Upper lobe of left lung (tissue), 6 donors: ENCODE measurements around the gene DRC1. TPM values are rescaled to one million over a fixed set of nuclear protein-coding genes. Genes with fewer than 3 reads are reported as not detected.

Source experiments
- ATAC-seq, 2 donors: fragments of 200-7000 bp; cut with Tn5 transposase; one replicate each; pipeline ENCODE4 v1.9.1; 2022; ENCODE audit warnings: mild to moderate bottlenecking in 2 of 2, moderate library complexity in 2 of 2; ENCODE audit not compliant: low FRiP score in 2 of 2
- DNase-seq, 2 donors: peaks; one replicate each; pipeline ENCODE4 v3.0.0-alpha.2; 2019 to 2020
- H3K27ac ChIP-seq, 4 donors: fragments of 200-600 bp; sonication (generic); one replicate each; pipeline ENCODE4 v1.5.1; 2016 to 2019
- H3K27me3 ChIP-seq, 4 donors: fragments of 200-600 bp; sonication (generic); one replicate each; pipeline ENCODE4 v1.5.1; 2017 to 2019
- H3K36me3 ChIP-seq, 4 donors: fragments of 200-600 bp; sonication (generic); one replicate each; pipeline ENCODE4 v1.5.1; 2016 to 2019
- H3K4me1 ChIP-seq, 4 donors: fragments of 200-600 bp; sonication (generic); one replicate each; pipeline ENCODE4 v1.5.1; 2018 to 2019
- H3K4me3 ChIP-seq, 4 donors: fragments of 200-600 bp; sonication (generic); one replicate each; pipeline ENCODE4 v1.5.1; 2017 to 2019; ENCODE audit warnings: mild to moderate bottlenecking in 2 of 4, moderate library complexity in 1 of 4
- H3K9me3 ChIP-seq, 4 donors: fragments of 200-600 bp; sonication (generic); one replicate each; pipeline ENCODE4 v1.5.1; 2018 to 2019
- EP300 ChIP-seq, 4 donors: sonication (generic); formaldehyde crosslinking; IDR thresholded peaks; one replicate each; pipeline ENCODE4 v1.5.1; 2017; ENCODE audit warnings: antibody characterized with exemption in 4 of 4, control low read depth in 2 of 4
- POLR2A ChIP-seq, 4 donors: fragments of 450-650 bp; IDR thresholded peaks; one replicate each; pipeline ENCODE4 v1.5.1; 2016 to 2017; ENCODE audit warnings: antibody characterized with exemption in 4 of 4, mild to moderate bottlenecking in 2 of 4
- POLR2AphosphoS5 ChIP-seq, 2 donors: sonication (generic); formaldehyde crosslinking; IDR thresholded peaks; one replicate each; pipeline ENCODE4 v1.5.1; 2017; ENCODE audit warnings: antibody characterized with exemption in 2 of 2
- WGBS, 2 donors: methylation state at CpG; one replicate each; pipeline ENCODE4 v1.1.5; 2017 to 2018; 5-methylcytosine and 5-hydroxymethylcytosine counted together
- total RNA-seq, 6 donors: library from RNA; depleted of rRNA in 4 of 6; stranded (reverse); fragments of >200 nt in 4 of 6; gene quantifications; one replicate each; pipeline versions ENCODE4 v1.1.0 to v1.2.1, GENCODE V29; 2016 to 2021
- TF ChIP-seq, protein P1 (sequence below), 6 experiments: fragments of 450-650 bp in 4 of 6; fragments of 200-600 bp in 2 of 6; sonication (generic) in 2 of 6; IDR thresholded peaks; one replicate each; pipeline ENCODE4 v1.5.1; 2016 to 2019; ENCODE audit warnings: antibody characterized with exemption in 6 of 6
- donor health status: DM: no; HTN: no; CAD: no; lungs with moderate emphysema.
- donor health status: DM: no; HTN: yes; CAD: no; lungs with severe emphysema.

Gene DRC1
- total RNA-seq, 6 donors from 2014 or later: 0.17 to 27.4 (median 4.7) TPM

DNA sequence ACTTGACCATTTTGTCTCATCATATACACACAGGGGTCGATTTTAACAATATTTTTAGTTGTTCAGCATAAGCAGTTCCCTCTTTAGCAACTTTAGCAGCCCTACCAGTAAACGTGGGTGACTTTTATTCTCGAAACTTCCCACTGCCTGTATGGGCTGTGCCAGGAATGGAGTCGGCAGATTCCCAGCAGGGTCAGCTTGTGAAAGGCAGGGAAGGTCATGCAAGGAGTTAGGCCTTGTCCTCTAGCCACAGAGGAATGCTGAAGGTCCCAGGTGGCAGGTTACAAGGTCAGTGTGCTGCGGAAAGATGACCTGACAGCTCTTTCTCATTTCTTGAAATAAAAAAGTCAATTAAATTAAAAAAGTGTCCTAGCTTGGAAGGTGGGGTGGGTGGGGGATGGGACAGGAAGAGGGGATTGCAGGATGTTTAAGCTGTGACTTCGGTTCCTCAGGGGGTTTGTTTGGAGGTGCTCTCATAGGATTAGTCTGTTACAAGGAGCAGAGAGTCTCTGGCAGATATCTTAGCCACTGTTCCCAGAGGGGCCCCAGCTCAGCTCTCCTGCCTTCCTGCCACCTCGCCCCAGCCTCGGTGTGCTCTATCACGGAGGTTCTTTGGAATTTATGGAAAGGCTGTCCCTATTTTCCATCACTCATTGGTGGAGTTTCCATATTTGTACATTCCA, 21.4 kb downstream of the DRC1 start:
- H3K27me3 ChIP-seq: no peaks in the 10 kb centered on the region
- TF ChIP-seq, protein P1, sequence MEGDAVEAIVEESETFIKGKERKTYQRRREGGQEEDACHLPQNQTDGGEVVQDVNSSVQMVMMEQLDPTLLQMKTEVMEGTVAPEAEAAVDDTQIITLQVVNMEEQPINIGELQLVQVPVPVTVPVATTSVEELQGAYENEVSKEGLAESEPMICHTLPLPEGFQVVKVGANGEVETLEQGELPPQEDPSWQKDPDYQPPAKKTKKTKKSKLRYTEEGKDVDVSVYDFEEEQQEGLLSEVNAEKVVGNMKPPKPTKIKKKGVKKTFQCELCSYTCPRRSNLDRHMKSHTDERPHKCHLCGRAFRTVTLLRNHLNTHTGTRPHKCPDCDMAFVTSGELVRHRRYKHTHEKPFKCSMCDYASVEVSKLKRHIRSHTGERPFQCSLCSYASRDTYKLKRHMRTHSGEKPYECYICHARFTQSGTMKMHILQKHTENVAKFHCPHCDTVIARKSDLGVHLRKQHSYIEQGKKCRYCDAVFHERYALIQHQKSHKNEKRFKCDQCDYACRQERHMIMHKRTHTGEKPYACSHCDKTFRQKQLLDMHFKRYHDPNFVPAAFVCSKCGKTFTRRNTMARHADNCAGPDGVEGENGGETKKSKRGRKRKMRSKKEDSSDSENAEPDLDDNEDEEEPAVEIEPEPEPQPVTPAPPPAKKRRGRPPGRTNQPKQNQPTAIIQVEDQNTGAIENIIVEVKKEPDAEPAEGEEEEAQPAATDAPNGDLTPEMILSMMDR (IDR thresholded peaks at IDR 0.05): no peak
- TF ChIP-seq EP300 (IDR thresholded peaks at IDR 0.05) (no peak), POLR2A (IDR thresholded peaks at IDR 0.05) (no peak), POLR2AphosphoS5 (IDR thresholded peaks at IDR 0.05) (no peak)
- no peak for ATAC-seq
- H3K4me1 ChIP-seq: no peaks in the 10 kb centered on the region
- DNase-seq: no peak
- no peak overlapping the region for H3K4me3 ChIP-seq
- H3K9me3 ChIP-seq: no peaks in the 10 kb centered on the region
- WGBS, 2 donors: 59 to 66% methylated on average over 9 of the region's 9 CpGs
- H3K27ac ChIP-seq: no peak overlapping the region
- H3K36me3 ChIP-seq: no peaks in the 10 kb centered on the region

DNA sequence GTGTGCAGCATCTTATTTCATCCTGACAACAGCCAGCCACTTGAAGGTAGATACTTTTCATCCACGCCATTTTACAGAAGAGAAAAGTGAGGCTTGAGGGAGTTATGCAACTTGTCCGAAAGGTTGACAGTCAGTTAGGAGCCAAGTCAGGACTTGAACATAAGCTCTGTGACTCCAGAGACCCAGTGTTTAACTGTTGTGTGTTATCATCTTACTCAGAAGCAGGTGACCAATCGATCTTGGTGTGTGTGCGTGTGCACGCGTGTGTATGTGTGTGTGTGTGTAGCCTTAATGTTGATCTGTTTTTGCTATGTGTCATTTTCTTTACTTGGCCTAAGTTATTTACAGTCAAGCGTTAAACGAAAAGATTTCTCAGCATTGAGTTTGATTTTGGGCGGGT, 22.0 kb downstream of the DRC1 start:
- DNase-seq (no peak), ATAC-seq (no peak)
- no peak overlapping the region for H3K27ac ChIP-seq
- H3K4me3 ChIP-seq: no peak overlapping the region
- WGBS, 2 donors: 85 to 95% methylated on average over 9 of the region's 9 CpGs
- TF ChIP-seq EP300 (IDR thresholded peaks at IDR 0.05) (no peak), POLR2AphosphoS5 (IDR thresholded peaks at IDR 0.05) (no peak)
- H3K9me3 ChIP-seq: no peaks in the 10 kb centered on the region
- no peaks in the 10 kb centered on the region for H3K36me3 ChIP-seq
- H3K4me1 ChIP-seq: no peaks in the 10 kb centered on the region
- H3K27me3 ChIP-seq: no peaks in the 10 kb centered on the region

DNA sequence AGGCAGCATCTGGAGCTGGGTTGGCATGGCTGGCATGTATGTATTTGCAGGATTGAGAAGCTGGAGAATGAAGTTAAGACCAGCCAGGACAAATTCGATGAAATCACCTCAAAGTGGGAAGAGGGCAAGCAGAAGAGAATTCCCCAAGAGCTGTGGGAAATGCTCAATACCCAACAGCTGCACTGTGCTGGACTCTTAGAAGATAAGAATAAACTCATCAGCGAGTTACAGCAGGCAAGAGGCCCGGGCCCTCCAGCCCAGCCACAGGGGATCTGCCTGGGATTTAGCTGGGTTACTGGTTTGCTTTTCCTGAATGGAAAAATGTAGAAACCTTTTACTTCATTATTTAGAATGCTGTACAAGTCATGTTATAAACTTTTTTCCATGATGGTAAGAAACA, 22.5 kb downstream of the DRC1 start:
- 70 to 77% methylated on average over 3 of the region's 3 CpGs for WGBS, 2 donors
- H3K36me3 ChIP-seq: no peaks in the 10 kb centered on the region
- DNase-seq (no peak), ATAC-seq (no peak)
- H3K27ac ChIP-seq: no peak overlapping the region
- no peak overlapping the region for H3K4me3 ChIP-seq
- H3K27me3 ChIP-seq: no peaks in the 10 kb centered on the region
- H3K4me1 ChIP-seq: no peaks in the 10 kb centered on the region
- no peak for TF ChIP-seq POLR2AphosphoS5 (IDR thresholded peaks at IDR 0.05)
- TF ChIP-seq, protein P1 (IDR thresholded peaks at IDR 0.05): no peak
- no peak for TF ChIP-seq POLR2A (IDR thresholded peaks at IDR 0.05)
- TF ChIP-seq EP300 (IDR thresholded peaks at IDR 0.05): no peak
- H3K9me3 ChIP-seq: no peaks in the 10 kb centered on the region

DNA sequence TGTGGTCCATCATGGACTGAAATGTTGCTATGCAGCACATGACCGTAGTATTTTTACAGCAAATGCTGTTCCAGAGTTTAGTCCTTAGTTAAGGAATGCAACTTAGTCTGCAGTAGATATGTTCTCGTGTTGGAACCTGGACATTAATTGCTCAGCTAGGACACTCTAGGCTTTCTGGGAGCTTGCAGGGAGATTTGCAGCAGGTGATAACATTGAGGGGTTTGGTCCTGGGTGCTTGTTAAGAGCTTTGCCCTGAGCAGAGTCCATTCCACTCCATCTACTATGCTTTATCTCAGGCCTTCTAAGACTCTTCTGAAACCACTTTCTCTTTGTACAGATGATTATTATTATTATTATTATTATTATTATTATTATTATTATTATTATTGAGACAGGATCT, 27.1 kb downstream of the DRC1 start:
- ATAC-seq (no peak), DNase-seq (no peak)
- Histone ChIP-seq H3K27me3 (no peaks in the 10 kb centered on the region), H3K4me3 (no peak overlapping the region), H3K27ac (no peak overlapping the region), H3K9me3 (no peaks in the 10 kb centered on the region), H3K4me1 (no peaks in the 10 kb centered on the region), H3K36me3 (no peaks in the 10 kb centered on the region)
- WGBS, 2 donors: 98 to 100% methylated on average over 2 of the region's 2 CpGs
- TF ChIP-seq, protein P1 (IDR thresholded peaks at IDR 0.05): no peak
- TF ChIP-seq EP300 (IDR thresholded peaks at IDR 0.05) (no peak), POLR2AphosphoS5 (IDR thresholded peaks at IDR 0.05) (no peak), POLR2A (IDR thresholded peaks at IDR 0.05) (no peak)

DNA sequence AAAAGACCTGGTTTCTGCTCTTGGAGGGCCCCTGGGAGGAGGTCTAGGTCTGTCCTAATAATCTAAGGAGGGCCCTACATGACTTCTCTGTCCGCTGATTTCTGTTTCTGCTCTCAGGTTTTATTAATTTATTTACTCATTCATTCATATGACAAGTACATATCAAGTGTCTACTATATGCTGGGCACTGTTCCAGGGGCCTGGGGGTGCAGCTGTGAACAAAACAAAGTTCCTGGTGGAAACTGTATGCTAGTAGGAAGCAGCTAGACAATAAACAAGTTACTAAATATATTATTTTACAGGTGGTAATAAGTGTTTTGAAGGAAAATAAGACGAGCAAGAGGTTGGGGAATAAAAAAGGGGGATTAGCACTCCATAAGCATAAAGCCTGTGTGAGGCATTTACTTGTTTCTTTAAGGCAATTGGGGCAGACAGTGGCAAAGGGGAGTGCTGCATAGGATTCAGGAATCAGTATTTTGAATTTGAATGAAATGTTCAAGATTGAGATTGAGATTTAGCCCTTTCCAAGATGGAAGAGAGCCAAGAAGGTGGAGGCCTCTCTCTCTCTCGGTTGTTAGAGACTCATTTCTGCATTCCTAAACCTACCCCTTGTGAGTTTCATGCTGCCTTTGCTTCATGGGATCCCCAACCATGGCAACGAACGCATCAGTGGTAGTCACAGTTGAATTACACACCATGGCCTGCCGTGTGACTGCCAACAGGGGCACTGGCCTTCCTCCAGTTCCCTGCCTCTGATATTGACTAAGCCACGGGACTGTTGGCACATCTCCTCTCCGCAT, 28.3 kb downstream of the DRC1 start:
- no peak for DNase-seq

More for the DNA sequence above, 28.3 kb downstream of the DRC1 start:
- TF ChIP-seq POLR2AphosphoS5 (IDR thresholded peaks at IDR 0.05) (no peak), EP300 (IDR thresholded peaks at IDR 0.05) (no peak), POLR2A (IDR thresholded peaks at IDR 0.05) (no peak)
- TF ChIP-seq, protein P1 (IDR thresholded peaks at IDR 0.05): no peak
- Histone ChIP-seq H3K4me3 (no peak overlapping the region), H3K9me3 (no peaks in the 10 kb centered on the region), H3K27me3 (no peaks in the 10 kb centered on the region), H3K4me1 (no peaks in the 10 kb centered on the region), H3K36me3 (no peaks in the 10 kb centered on the region), H3K27ac (no peak overlapping the region)
- WGBS, 2 donors: 49 to 58% methylated on average over 8 of the region's 8 CpGs
- ATAC-seq: no peak
